SJSA1 (cell line): ENCODE measurements around the gene KSR2. TPM values are rescaled to one million over a fixed set of nuclear protein-coding genes. Genes with fewer than 3 reads are reported as not detected.

Source experiments
- DNase-seq, 2 experiments: peaks; one replicate each; pipeline ENCODE4 v3.0.0-alpha.2; 2015 to 2020; ENCODE audit warnings: low spot score in 2 of 2, low read depth in 1 of 2
- H3K27ac ChIP-seq: fragments of 250-450 bp; sonication (Bioruptor Pico); 2 replicates; pipeline ENCODE4 v1.5.1; 2020; ENCODE audit warnings: mild to moderate bottlenecking, moderate library complexity
- H3K27me3 ChIP-seq: fragments of 250-450 bp; sonication (Bioruptor Pico); replicated peaks from 2 replicates; pipeline ENCODE4 v1.5.1; 2020; ENCODE audit warnings: mild to moderate bottlenecking, moderate library complexity
- H3K36me3 ChIP-seq: fragments of 250-450 bp; sonication (Bioruptor Pico); 2 replicates; pipeline ENCODE4 v1.5.1; 2020; ENCODE audit warnings: mild to moderate bottlenecking
- H3K4me1 ChIP-seq: fragments of 250-450 bp; sonication (Bioruptor Pico); replicated peaks from 2 replicates; pipeline ENCODE4 v1.6.1; 2021; ENCODE audit warnings: mild to moderate bottlenecking
- H3K4me3 ChIP-seq: fragments of 250-450 bp; sonication (Bioruptor Pico); 2 replicates; pipeline ENCODE4 v1.5.1; 2020; ENCODE audit warnings: mild to moderate bottlenecking
- H3K9me3 ChIP-seq: fragments of 250-450 bp; sonication (Bioruptor Pico); replicated peaks from 2 replicates; pipeline ENCODE4 v1.5.1; 2020; ENCODE audit warnings: mild to moderate bottlenecking
- total RNA-seq: library from RNA; depleted of rRNA; stranded (reverse); fragments of >200 nt; shearing (Covaris generic); gene quantifications from 2 replicates; pipeline ENCODE4 v1.2.3, GENCODE V29; 2014

The KSR2 gene
- total RNA-seq, 1 experiment from 2014 or later, result 0.03 TPM

GRCh38 chr12:117832459-117833457 lies 136.0 kb downstream of the KSR2 start:
- Histone ChIP-seq H3K36me3 (no peaks in the 10 kb centered on the region), H3K27me3 (no peaks in the 10 kb centered on the region), H3K4me3 (no peak overlapping the region), H3K9me3 (peaks cover 9% of the 10 kb centered on the region), H3K4me1 (peaks cover 14% of the 10 kb centered on the region), H3K27ac (0 out of 2 replicates have a peak overlapping the region, but pooled peaks have one; percentile 10)
- peak in 1 of 2 experiments; percentile 54 for DNase-seq

GRCh38 chr12:117830471-117830870 lies 138.3 kb downstream of the KSR2 start:
- H3K4me3 ChIP-seq, result no peak overlapping the region
- H3K36me3 ChIP-seq, result no peaks in the 10 kb centered on the region
- peaks cover 9% of the 10 kb centered on the region for H3K9me3 ChIP-seq
- H3K27me3 ChIP-seq, result no peaks in the 10 kb centered on the region
- DNase-seq, result no peak
- H3K4me1 ChIP-seq, result peaks cover 14% of the 10 kb centered on the region
- H3K27ac ChIP-seq, result no peak overlapping the region

GRCh38 chr12:117829108-117829507 lies 139.7 kb downstream of the KSR2 start:
- H3K4me3 ChIP-seq, result no peak overlapping the region
- peaks cover 9% of the 10 kb centered on the region for H3K9me3 ChIP-seq
- H3K36me3 ChIP-seq, result no peaks in the 10 kb centered on the region
- peaks cover 14% of the 10 kb centered on the region for H3K4me1 ChIP-seq
- H3K27ac ChIP-seq, result no peak overlapping the region
- no peaks in the 10 kb centered on the region for H3K27me3 ChIP-seq
- no peak for DNase-seq

- peaks cover 9% of the 10 kb centered on the region for H3K9me3 ChIP-seq
- H3K4me3 ChIP-seq, result no peak overlapping the region
- peaks cover 4% of the 10 kb centered on the region for H3K4me1 ChIP-seq
- H3K36me3 ChIP-seq, result no peaks in the 10 kb centered on the region
- no peak overlapping the region for H3K27ac ChIP-seq
- no peaks in the 10 kb centered on the region for H3K27me3 ChIP-seq
- DNase-seq, result no peak
These were observed 141.1 kb downstream of the KSR2 start for GRCh38 chr12:117827660-117828059.

GRCh38 chr12:117825827-117826226 lies 143.0 kb downstream of the KSR2 start:
- H3K4me3 ChIP-seq, result no peak overlapping the region
- no peaks in the 10 kb centered on the region for H3K36me3 ChIP-seq
- no peaks in the 10 kb centered on the region; the same call in 1 of the 2 replicates for H3K27me3 ChIP-seq
- no peaks in the 10 kb centered on the region for H3K4me1 ChIP-seq
- no peak overlapping the region for H3K27ac ChIP-seq
- DNase-seq, result no peak
- peaks cover 9% of the 10 kb centered on the region for H3K9me3 ChIP-seq

GRCh38 chr12:117821480-117822175 lies 147.2 kb downstream of the KSR2 start:
- no peaks in the 10 kb centered on the region; the same call in 1 of the 2 replicates for H3K27me3 ChIP-seq

GRCh38 chr12:117820216-117820907 lies 148.4 kb downstream of the KSR2 start:
- no peaks in the 10 kb centered on the region; the same call in 1 of the 2 replicates for H3K27me3 ChIP-seq

More at GRCh38 chr12:117821480-117822175, 147.2 kb downstream of the KSR2 start:
- no peak overlapping the region for H3K27ac ChIP-seq
- H3K36me3 ChIP-seq, result no peaks in the 10 kb centered on the region
- H3K9me3 ChIP-seq, result no peaks in the 10 kb centered on the region
- no peak for DNase-seq
- H3K4me3 ChIP-seq, result no peak overlapping the region
- H3K4me1 ChIP-seq, result no peaks in the 10 kb centered on the region

GRCh38 chr12:117819160-117819559 lies 149.6 kb downstream of the KSR2 start:
- no peaks in the 10 kb centered on the region for H3K36me3 ChIP-seq
- H3K4me1 ChIP-seq, result no peaks in the 10 kb centered on the region
- no peak overlapping the region for H3K4me3 ChIP-seq
- DNase-seq, result no peak
- H3K9me3 ChIP-seq, result no peaks in the 10 kb centered on the region
- no peaks in the 10 kb centered on the region; the same call in 1 of the 2 replicates for H3K27me3 ChIP-seq
- H3K27ac ChIP-seq, result no peak overlapping the region

More at GRCh38 chr12:117820216-117820907, 148.4 kb downstream of the KSR2 start:
- no peak overlapping the region for H3K27ac ChIP-seq
- no peaks in the 10 kb centered on the region for H3K4me1 ChIP-seq
- no peaks in the 10 kb centered on the region for H3K36me3 ChIP-seq
- H3K9me3 ChIP-seq, result no peaks in the 10 kb centered on the region
- DNase-seq, result no peak
- H3K4me3 ChIP-seq, result no peak overlapping the region

- Histone ChIP-seq H3K36me3 (no peaks in the 10 kb centered on the region), H3K27ac (no peak overlapping the region), H3K27me3 (no peaks in the 10 kb centered on the region; the same call in 1 of the 2 replicates), H3K4me1 (no peaks in the 10 kb centered on the region), H3K9me3 (no peaks in the 10 kb centered on the region), H3K4me3 (no peak overlapping the region)
- DNase-seq, result no peak
These were observed 150.4 kb downstream of the KSR2 start for GRCh38 chr12:117818400-117818799.

GRCh38 chr12:117809509-117809908 lies 159.3 kb downstream of the KSR2 start:
- no peak overlapping the region for H3K4me3 ChIP-seq
- no peaks in the 10 kb centered on the region for H3K36me3 ChIP-seq
- H3K27me3 ChIP-seq, result no peaks in the 10 kb centered on the region
- H3K27ac ChIP-seq, result no peak overlapping the region
- no peaks in the 10 kb centered on the region for H3K9me3 ChIP-seq
- no peaks in the 10 kb centered on the region for H3K4me1 ChIP-seq
- DNase-seq, result no peak

- no peak for DNase-seq
- no peaks in the 10 kb centered on the region for H3K9me3 ChIP-seq
- H3K4me3 ChIP-seq, result no peak overlapping the region
- H3K4me1 ChIP-seq, result no peaks in the 10 kb centered on the region
- no peak overlapping the region for H3K27ac ChIP-seq
- no peaks in the 10 kb centered on the region for H3K36me3 ChIP-seq
- no peaks in the 10 kb centered on the region for H3K27me3 ChIP-seq
These were observed 160.8 kb downstream of the KSR2 start for GRCh38 chr12:117807946-117808345.

- Histone ChIP-seq H3K4me1 (no peaks in the 10 kb centered on the region), H3K9me3 (no peaks in the 10 kb centered on the region), H3K4me3 (no peak overlapping the region), H3K36me3 (no peaks in the 10 kb centered on the region), H3K27me3 (no peaks in the 10 kb centered on the region), H3K27ac (no peak overlapping the region)
- no peak for DNase-seq
These were observed 161.4 kb downstream of the KSR2 start for GRCh38 chr12:117807355-117807754.

- Histone ChIP-seq H3K36me3 (no peaks in the 10 kb centered on the region), H3K27ac (no peak overlapping the region), H3K27me3 (no peaks in the 10 kb centered on the region), H3K4me3 (no peak overlapping the region), H3K4me1 (no peaks in the 10 kb centered on the region), H3K9me3 (no peaks in the 10 kb centered on the region)
- no peak for DNase-seq
These were observed 162.9 kb downstream of the KSR2 start for GRCh38 chr12:117805865-117806264.
